ENCODE results near the gene ZNF774. TPM values are rescaled to one million over a fixed set of nuclear protein-coding genes. Genes with fewer than 3 reads are reported as not detected.

Gene ZNF774
- total RNA-seq, 1 donor from 2014 or later, result 3.3 TPM

DNA sequence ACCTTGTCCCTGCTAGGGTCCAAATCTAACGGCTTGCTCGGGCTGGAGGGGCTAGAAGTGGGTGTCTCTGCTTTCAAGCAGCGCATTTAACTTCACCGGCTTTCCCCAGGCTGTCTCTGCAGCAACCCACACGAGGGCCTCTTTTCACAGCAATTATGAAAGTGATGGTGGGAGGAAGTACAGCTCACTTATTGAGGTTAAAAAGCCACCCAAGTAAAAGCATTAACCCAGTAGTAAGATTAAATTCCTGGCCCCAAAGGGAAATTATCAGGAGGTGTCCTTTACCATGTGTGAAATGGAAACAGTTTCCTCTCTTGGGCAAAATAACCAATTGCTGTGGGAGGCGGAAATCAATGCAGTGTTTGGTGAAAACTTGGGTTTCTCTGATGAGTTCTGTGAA is 45.5 kb upstream of the ZNF774 start:
- DNase-seq (ENCODE audit: low read depth), result no peak
- FAIRE-seq, result no peak
- Histone ChIP-seq H3K9ac (ENCODE audit: low read length) (no peak overlapping the region), H3K79me2 (ENCODE audit: insufficient read depth, low read length) (no peaks in the 10 kb centered on the region), H3K27ac (ENCODE audit: low read depth, low read length) (no peak overlapping the region), H3K4me2 (ENCODE audit: low read length) (no peak overlapping the region), H4K20me1 (ENCODE audit: insufficient read depth, low read length) (no peaks in the 10 kb centered on the region), H3K9me3 (ENCODE audit: insufficient read depth, low read depth, low read length) (no peaks in the 10 kb centered on the region), H3K4me1 (ENCODE audit: insufficient read depth, low read length) (no peaks in the 10 kb centered on the region), H3K4me3 (ENCODE audit: insufficient read depth, low read depth, low read length) (no peak overlapping the region), H3K27me3 (ENCODE audit: insufficient read depth, low read length) (no peaks in the 10 kb centered on the region), H2AFZ (ENCODE audit: low read depth, low read length) (no peak overlapping the region), H3K36me3 (ENCODE audit: insufficient read depth, low read length) (no peaks in the 10 kb centered on the region)
- Mint-ChIP-seq H3K27ac (ENCODE audit: unreplicated experiment) (no peak overlapping the region), H3K27me3 (ENCODE audit: low read depth, unreplicated experiment) (no peaks in the 10 kb centered on the region), H3K4me1 (ENCODE audit: low read depth, unreplicated experiment) (no peaks in the 10 kb centered on the region), H3K9me3 (ENCODE audit: unreplicated experiment) (peaks cover 1% of the 10 kb centered on the region), H3K4me3 (ENCODE audit: unreplicated experiment) (no peak overlapping the region), H3K36me3 (ENCODE audit: low read depth, unreplicated experiment) (no peaks in the 10 kb centered on the region)
- no peak for TF ChIP-seq EZH2 (IDR thresholded peaks at IDR 0.05; ENCODE audit: insufficient read depth, low read length)
- TF ChIP-seq, protein P1, sequence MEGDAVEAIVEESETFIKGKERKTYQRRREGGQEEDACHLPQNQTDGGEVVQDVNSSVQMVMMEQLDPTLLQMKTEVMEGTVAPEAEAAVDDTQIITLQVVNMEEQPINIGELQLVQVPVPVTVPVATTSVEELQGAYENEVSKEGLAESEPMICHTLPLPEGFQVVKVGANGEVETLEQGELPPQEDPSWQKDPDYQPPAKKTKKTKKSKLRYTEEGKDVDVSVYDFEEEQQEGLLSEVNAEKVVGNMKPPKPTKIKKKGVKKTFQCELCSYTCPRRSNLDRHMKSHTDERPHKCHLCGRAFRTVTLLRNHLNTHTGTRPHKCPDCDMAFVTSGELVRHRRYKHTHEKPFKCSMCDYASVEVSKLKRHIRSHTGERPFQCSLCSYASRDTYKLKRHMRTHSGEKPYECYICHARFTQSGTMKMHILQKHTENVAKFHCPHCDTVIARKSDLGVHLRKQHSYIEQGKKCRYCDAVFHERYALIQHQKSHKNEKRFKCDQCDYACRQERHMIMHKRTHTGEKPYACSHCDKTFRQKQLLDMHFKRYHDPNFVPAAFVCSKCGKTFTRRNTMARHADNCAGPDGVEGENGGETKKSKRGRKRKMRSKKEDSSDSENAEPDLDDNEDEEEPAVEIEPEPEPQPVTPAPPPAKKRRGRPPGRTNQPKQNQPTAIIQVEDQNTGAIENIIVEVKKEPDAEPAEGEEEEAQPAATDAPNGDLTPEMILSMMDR (IDR thresholded peaks at IDR 0.05; ENCODE audit: insufficient read depth, low read depth, low read length), result no peak

DNA sequence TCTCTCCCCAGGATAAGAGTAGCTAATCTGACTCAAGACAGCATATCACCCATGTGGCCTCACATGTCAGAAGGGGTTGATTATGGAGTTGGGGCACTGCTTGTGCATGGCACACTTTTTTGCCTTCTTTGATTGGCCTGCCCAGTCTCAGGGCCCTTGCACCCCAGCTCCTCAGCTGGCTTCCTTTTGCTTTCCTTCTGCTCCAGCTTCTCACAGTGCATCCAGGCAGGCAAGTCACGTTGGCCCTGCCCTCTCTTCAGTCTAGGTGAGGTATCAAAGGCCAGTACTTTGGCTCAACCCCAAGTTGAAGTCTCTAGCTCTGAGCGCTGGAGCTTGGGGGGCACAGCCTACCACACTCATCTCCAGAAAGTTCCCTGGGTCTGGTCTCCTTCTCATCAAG is 44.4 kb upstream of the ZNF774 start:
- H3K9me3 Mint-ChIP-seq (ENCODE audit: unreplicated experiment), result peaks cover 1% of the 10 kb centered on the region
- no peak for TF ChIP-seq EZH2 (IDR thresholded peaks at IDR 0.05; ENCODE audit: insufficient read depth, low read length)
- TF ChIP-seq, protein P1 (IDR thresholded peaks at IDR 0.05; ENCODE audit: insufficient read depth, low read depth, low read length), result no peak
- FAIRE-seq, result no peak

DNA sequence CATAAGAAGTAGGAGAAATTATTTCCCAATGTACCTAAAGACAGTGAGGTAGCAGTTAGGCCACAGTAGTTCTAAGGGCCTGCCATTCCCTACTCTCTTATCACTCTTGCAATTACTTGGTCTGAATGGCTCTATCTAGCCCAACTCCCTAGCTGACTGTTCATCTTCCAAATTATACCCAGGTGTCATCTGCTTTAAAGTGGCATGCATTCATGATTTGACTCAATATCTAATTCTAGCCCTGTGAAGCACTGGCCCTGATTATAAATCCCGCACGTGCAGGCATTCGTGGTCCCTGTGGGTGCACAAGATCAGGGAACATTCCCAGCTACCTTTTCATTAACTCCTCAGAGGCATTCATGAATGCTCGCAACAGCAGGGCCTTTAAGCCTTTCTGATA is 43.1 kb upstream of the ZNF774 start:
- Histone ChIP-seq H2AFZ (ENCODE audit: low read depth, low read length) (no peak overlapping the region), H3K4me3 (ENCODE audit: insufficient read depth, low read depth, low read length) (no peak overlapping the region), H3K36me3 (ENCODE audit: insufficient read depth, low read length) (no peaks in the 10 kb centered on the region), H4K20me1 (ENCODE audit: insufficient read depth, low read length) (no peaks in the 10 kb centered on the region), H3K9me3 (ENCODE audit: insufficient read depth, low read depth, low read length) (no peaks in the 10 kb centered on the region), H3K4me2 (ENCODE audit: low read length) (no peak overlapping the region), H3K79me2 (ENCODE audit: insufficient read depth, low read length) (no peaks in the 10 kb centered on the region), H3K27me3 (ENCODE audit: insufficient read depth, low read length) (no peaks in the 10 kb centered on the region), H3K9ac (ENCODE audit: low read length) (no peak overlapping the region), H3K27ac (ENCODE audit: low read depth, low read length) (no peak overlapping the region), H3K4me1 (ENCODE audit: insufficient read depth, low read length) (no peaks in the 10 kb centered on the region)
- FAIRE-seq, result no peak
- H3K9me3 Mint-ChIP-seq (ENCODE audit: unreplicated experiment), result peaks cover 1% of the 10 kb centered on the region
- no peak overlapping the region for H3K27ac Mint-ChIP-seq (ENCODE audit: unreplicated experiment)
- no peak overlapping the region for H3K4me3 Mint-ChIP-seq (ENCODE audit: unreplicated experiment)
- no peaks in the 10 kb centered on the region for H3K4me1 Mint-ChIP-seq (ENCODE audit: low read depth, unreplicated experiment)
- no peak for DNase-seq (ENCODE audit: low read depth)
- no peaks in the 10 kb centered on the region for H3K36me3 Mint-ChIP-seq (ENCODE audit: low read depth, unreplicated experiment)
- TF ChIP-seq, protein P1 (IDR thresholded peaks at IDR 0.05; ENCODE audit: insufficient read depth, low read depth, low read length), result no peak
- TF ChIP-seq EZH2 (IDR thresholded peaks at IDR 0.05; ENCODE audit: insufficient read depth, low read length), result no peak
- H3K27me3 Mint-ChIP-seq (ENCODE audit: low read depth, unreplicated experiment), result no peaks in the 10 kb centered on the region

More for the DNA sequence above, 44.4 kb upstream of the ZNF774 start:
- Mint-ChIP-seq H3K4me3 (ENCODE audit: unreplicated experiment) (no peak overlapping the region), H3K4me1 (ENCODE audit: low read depth, unreplicated experiment) (no peaks in the 10 kb centered on the region), H3K27ac (ENCODE audit: unreplicated experiment) (no peak overlapping the region), H3K27me3 (ENCODE audit: low read depth, unreplicated experiment) (no peaks in the 10 kb centered on the region), H3K36me3 (ENCODE audit: low read depth, unreplicated experiment) (no peaks in the 10 kb centered on the region)
- H3K27ac ChIP-seq (ENCODE audit: low read depth, low read length), result no peak overlapping the region
- no peaks in the 10 kb centered on the region for H3K36me3 ChIP-seq (ENCODE audit: insufficient read depth, low read length)
- no peak for DNase-seq (ENCODE audit: low read depth)
- no peak overlapping the region for H3K4me2 ChIP-seq (ENCODE audit: low read length)
- H3K9me3 ChIP-seq (ENCODE audit: insufficient read depth, low read depth, low read length), result no peaks in the 10 kb centered on the region
- no peaks in the 10 kb centered on the region for H3K4me1 ChIP-seq (ENCODE audit: insufficient read depth, low read length)
- no peak overlapping the region for H3K4me3 ChIP-seq (ENCODE audit: insufficient read depth, low read depth, low read length)
- H4K20me1 ChIP-seq (ENCODE audit: insufficient read depth, low read length), result no peaks in the 10 kb centered on the region
- no peaks in the 10 kb centered on the region for H3K79me2 ChIP-seq (ENCODE audit: insufficient read depth, low read length)
- no peak overlapping the region for H2AFZ ChIP-seq (ENCODE audit: low read depth, low read length)
- no peak overlapping the region for H3K9ac ChIP-seq (ENCODE audit: low read length)
- H3K27me3 ChIP-seq (ENCODE audit: insufficient read depth, low read length), result no peaks in the 10 kb centered on the region

Measured in astrocyte (in vitro differentiated cells and primary cell).